HepG2 (cell line): Measurements from ENCODE around the gene EVI5. TPM values are rescaled to one million over a fixed set of nuclear protein-coding genes. Genes with fewer than 3 reads are reported as not detected.

Experiments
- ATAC-seq: fragments of 200-7000 bp; cut with Tn5 transposase; 3 replicates; pipeline ENCODE4 v1.9.1; 2020; ENCODE audit warnings: mild to moderate bottlenecking, moderate library complexity
- BruUV-seq: library from RNA; stranded (reverse); fragments of 400-500 nt; replicated peaks from 2 replicates; lab custom pipeline; 2021; lab: Mats Ljungman, UMichigan
- CTCF ChIA-PET: fragments of 300-600 bp; formaldehyde crosslinking; extraction: SDS; loops from one replicate; lab custom pipeline; 2021; ENCODE audit warnings: low total read pairs, inconsistent platforms, low intra/inter-chr PET ratio; lab: Yijun Ruan, JAX
- POLR2A ChIA-PET: fragments of 350-600 bp; sonication (Branson Sonifier 250); formaldehyde crosslinking; loops from one replicate; lab custom pipeline; 2020; ENCODE audit warnings: antibody characterized with exemption, inconsistent platforms; lab: Yijun Ruan, JAX
- DNase-seq: peaks from one replicate; pipeline ENCODE4 v3.0.0-alpha.2; 2015; ENCODE audit warnings: low spot score
- FAIRE-seq: peaks from 3 replicates; lab custom pipeline; 2011; peaks lifted over from hg19 to GRCh38; lab: Jason Lieb, UNC
- H2AFZ ChIP-seq: one replicate; pipeline ENCODE4 v1.6.1; 2011; ENCODE audit warnings: low read length, inconsistent platforms
- H3K27ac ChIP-seq: fragments of 300-600 bp; 3 replicates; pipeline ENCODE4 v1.8.0; 2011; ENCODE audit warnings: mixed run types, mild to moderate bottlenecking, mixed read lengths, low read length, inconsistent platforms; ENCODE audit not compliant: insufficient read depth; ENCODE audit errors: extremely low read length
- H3K27me3 ChIP-seq, 2 experiments: fragments of 200-600 bp in 1 of 2; 2 replicates in 1 of 2; 3 replicates in 1 of 2; pipeline versions ENCODE4 v1.6.0 to v1.8.0; 2011; ENCODE audit warnings: low read length in 2 of 2, mild to moderate bottlenecking in 2 of 2, moderate library complexity in 2 of 2, inconsistent platforms in 1 of 2; ENCODE audit not compliant: insufficient read depth in 2 of 2, control insufficient read depth in 1 of 2
- H3K36me3 ChIP-seq, 2 experiments: fragments of 200-600 bp in 1 of 2; replicated peaks in 1 of 2; 2 replicates in 1 of 2; 3 replicates in 1 of 2; pipeline versions ENCODE4 v1.5.1 to v1.8.0; 2011; ENCODE audit warnings: low read length in 2 of 2, inconsistent platforms in 1 of 2; ENCODE audit not compliant: insufficient read depth in 2 of 2, control insufficient read depth in 1 of 2
- H3K4me1 ChIP-seq: 2 replicates; pipeline ENCODE4 v1.5.1; 2012; ENCODE audit warnings: low read length, inconsistent platforms; ENCODE audit not compliant: insufficient read depth
- H3K4me2 ChIP-seq: 2 replicates; pipeline ENCODE4 v1.6.0; 2011; ENCODE audit warnings: low read depth, low read length, inconsistent platforms
- H3K4me3 ChIP-seq, 3 experiments: fragments of 200-600 bp in 1 of 3; sonication (generic), shearing (Covaris generic) in 1 of 3; replicated peaks in 1 of 3; 2 replicates each; pipeline ENCODE4 v1.5.1; 2011 to 2016; ENCODE audit warnings: low read length in 3 of 3, inconsistent platforms in 2 of 3, low read depth in 2 of 3, mild to moderate bottlenecking in 2 of 3, control low read depth in 1 of 3, mixed read lengths in 1 of 3; ENCODE audit not compliant: insufficient read depth in 1 of 3
- H3K79me2 ChIP-seq: one replicate; pipeline ENCODE4 v1.6.1; 2011; ENCODE audit warnings: low read length, inconsistent platforms; ENCODE audit not compliant: insufficient read depth
- H3K9ac ChIP-seq: 2 replicates; pipeline ENCODE4 v1.6.0; 2011; ENCODE audit warnings: mild to moderate bottlenecking, low read depth, low read length, inconsistent platforms; ENCODE audit not compliant: insufficient read depth
- H3K9me3 ChIP-seq: 2 replicates; pipeline ENCODE4 v1.5.1; 2012; ENCODE audit warnings: mild to moderate bottlenecking, low read length
- H4K20me1 ChIP-seq: 2 replicates; pipeline ENCODE4 v1.6.0; 2011; ENCODE audit warnings: inconsistent platforms, mild to moderate bottlenecking, low read length, moderate library complexity; ENCODE audit not compliant: insufficient read depth
- CBX5 ChIP-seq: sonication (generic); formaldehyde crosslinking; IDR thresholded peaks from 2 replicates; pipeline ENCODE4 v1.4.0; 2020; ENCODE audit warnings: missing genetic modification reagents, borderline replicate concordance
- ELF4 ChIP-seq: sonication (generic); formaldehyde crosslinking; IDR thresholded peaks from 2 replicates; pipeline ENCODE4 v1.5.0; 2020; ENCODE audit warnings: missing genetic modification reagents, mild to moderate bottlenecking, moderate library complexity, borderline replicate concordance
- GABPB1 ChIP-seq: IDR thresholded peaks from 2 replicates; pipeline ENCODE4 v1.6.1; 2016; ENCODE audit warnings: mild to moderate bottlenecking, missing genetic modification reagents, moderate library complexity, missing compliant biosample characterization
- MEIS1 ChIP-seq: sonication (generic); formaldehyde crosslinking; IDR thresholded peaks from 2 replicates; pipeline ENCODE4 v1.9.0; 2021; ENCODE audit warnings: mild to moderate bottlenecking, missing genetic modification reagents, moderate library complexity, borderline replicate concordance
- MXD3 ChIP-seq: IDR thresholded peaks from 2 replicates; pipeline ENCODE4 v1.6.1; 2016; ENCODE audit warnings: mild to moderate bottlenecking, missing biosample characterization, missing genetic modification reagents
- SIN3A ChIP-seq: IDR thresholded peaks from 2 replicates; pipeline ENCODE4 v1.6.1; 2011; ENCODE audit warnings: low read depth, mild to moderate bottlenecking, control low read depth, low read length, borderline replicate concordance
- SYNCRIP ChIP-seq: fragments of 200-400 bp; formaldehyde crosslinking; IDR thresholded peaks from 2 replicates; pipeline ENCODE4 v1.6.1; 2018; ENCODE audit warnings: mild to moderate bottlenecking, low read depth, low read length; ENCODE audit not compliant: insufficient read depth
- ZBTB8A ChIP-seq: sonication (generic); formaldehyde crosslinking; IDR thresholded peaks from 2 replicates; pipeline ENCODE4 v1.4.0; 2020; ENCODE audit warnings: mild to moderate bottlenecking, low read depth, missing genetic modification reagents, borderline replicate concordance
- ZMYM2 ChIP-seq: sonication (generic); formaldehyde crosslinking; IDR thresholded peaks from 2 replicates; pipeline ENCODE4 v1.8.0; 2022; ENCODE audit warnings: mild to moderate bottlenecking, missing genetic modification reagents
- ZNF24 ChIP-seq: fragments of 450-650 bp; IDR thresholded peaks from 2 replicates; pipeline ENCODE4 v1.6.1; 2017; ENCODE audit warnings: antibody characterized with exemption, mild to moderate bottlenecking
- ZNF496 ChIP-seq: sonication (generic); formaldehyde crosslinking; IDR thresholded peaks from 2 replicates; pipeline ENCODE4 v1.8.1; 2023; ENCODE audit warnings: mild to moderate bottlenecking, moderate library complexity, missing genetic modification reagents; ENCODE audit not compliant: insufficient replicate concordance
- ZNF552 ChIP-seq: sonication (generic); formaldehyde crosslinking; IDR thresholded peaks from 2 replicates; pipeline ENCODE4 v1.9.0; 2022; ENCODE audit warnings: missing genetic modification reagents, mild to moderate bottlenecking, borderline replicate concordance
- ZNF567 ChIP-seq: sonication (generic); formaldehyde crosslinking; IDR thresholded peaks from 2 replicates; pipeline ENCODE4 v1.8.1; 2023; ENCODE audit warnings: mild to moderate bottlenecking, missing genetic modification reagents, borderline replicate concordance
- ZNF607 ChIP-seq: sonication (generic); formaldehyde crosslinking; IDR thresholded peaks from 2 replicates; pipeline ENCODE4 v1.5.1; 2020; ENCODE audit warnings: missing genetic modification reagents, mild to moderate bottlenecking, borderline replicate concordance
- ZNF777 ChIP-seq: sonication (generic); formaldehyde crosslinking; IDR thresholded peaks from 2 replicates; pipeline ENCODE4 v1.4.0; 2020; ENCODE audit warnings: missing genetic modification reagents
- WGBS: methylation state at CpG from one replicate; pipeline ENCODE4 v1.1.6; 2017; ENCODE audit warnings: low lambda C conversion rate; 5-methylcytosine and 5-hydroxymethylcytosine counted together
- in situ Hi-C: cut with HindIII; loops from 2 replicates; pipeline ENCODE4 v1.10.0; 2017; ENCODE audit warnings: low pct_unique_long_range_greater_than_20kb; ENCODE audit not compliant: extremely low pct_ligation_motif_present
- intact Hi-C: fragments of 100-400 bp; cut with micrococcal nuclease; formaldehyde crosslinking; loops from one replicate; pipeline ENCODE4 v1.10.0; 2022; ENCODE audit not compliant: unreplicated experiment
- polyA plus RNA-seq, 8 experiments: library from polyadenylated mRNA; depleted of rRNA in 3 of 8; stranded (reverse) in 7 of 8; unstranded in 1 of 8; fragments of >200 nt; fragmentation: Illumina TruSeq in 4 of 8; extraction: Trizol in 4 of 8; gene quantifications; 2 replicates each; pipeline versions ENCODE4 v1.2.1 to v1.2.3, GENCODE V29; 2011 to 2016; ENCODE audit warnings: low read depth in 4 of 8, missing spikeins in 1 of 8, mixed read lengths in 1 of 8; ENCODE audit not compliant: insufficient read depth in 1 of 8
- total RNA-seq, 5 experiments: library from RNA; depleted of rRNA; stranded (reverse); fragments of >200 nt; fragmentation: Illumina TruSeq; extraction: Trizol; gene quantifications; 2 replicates each; pipeline ENCODE4 v1.2.3, GENCODE V29; 2016; ENCODE audit warnings: low read depth in 1 of 5
- TF ChIP-seq, protein P1 (sequence below): fragments of 450-650 bp; IDR thresholded peaks from 2 replicates; pipeline ENCODE4 v1.6.1; 2016

The EVI5 gene
- total and polyA plus RNA-seq, 2 of the 13 experiments (the other 11 are each of a cell fraction or from before 2014, with no cell fraction given): 4.0 to 12.6 TPM

GRCh38 chr1:92762355-92762754, 22.6 kb downstream of the EVI5 start:
- H3K79me2 ChIP-seq: peaks cover 18% of the 10 kb centered on the region
- H3K36me3 ChIP-seq: no peaks in the 10 kb centered on the region
- no TSS peak for BruUV-seq
- no peak overlapping the region for H2AFZ ChIP-seq
- TF ChIP-seq MXD3 (CRISPR knock-in tag) (no peak), ZNF24 (no peak), ZNF777 (CRISPR knock-in tag) (no peak), ELF4 (no peak), ZBTB8A (CRISPR knock-in tag) (no peak), MEIS1 (CRISPR knock-in tag) (no peak), SYNCRIP (no peak), ZNF496 (CRISPR knock-in tag) (no peak), SIN3A (no peak), ZMYM2 (CRISPR knock-in tag) (no peak), ZNF567 (CRISPR knock-in tag) (no peak), ZNF552 (CRISPR knock-in tag) (no peak), CBX5 (CRISPR knock-in tag) (no peak), GABPB1 (CRISPR knock-in tag) (no peak), ZNF607 (CRISPR knock-in tag) (no peak)
- TF ChIP-seq, protein P1, sequence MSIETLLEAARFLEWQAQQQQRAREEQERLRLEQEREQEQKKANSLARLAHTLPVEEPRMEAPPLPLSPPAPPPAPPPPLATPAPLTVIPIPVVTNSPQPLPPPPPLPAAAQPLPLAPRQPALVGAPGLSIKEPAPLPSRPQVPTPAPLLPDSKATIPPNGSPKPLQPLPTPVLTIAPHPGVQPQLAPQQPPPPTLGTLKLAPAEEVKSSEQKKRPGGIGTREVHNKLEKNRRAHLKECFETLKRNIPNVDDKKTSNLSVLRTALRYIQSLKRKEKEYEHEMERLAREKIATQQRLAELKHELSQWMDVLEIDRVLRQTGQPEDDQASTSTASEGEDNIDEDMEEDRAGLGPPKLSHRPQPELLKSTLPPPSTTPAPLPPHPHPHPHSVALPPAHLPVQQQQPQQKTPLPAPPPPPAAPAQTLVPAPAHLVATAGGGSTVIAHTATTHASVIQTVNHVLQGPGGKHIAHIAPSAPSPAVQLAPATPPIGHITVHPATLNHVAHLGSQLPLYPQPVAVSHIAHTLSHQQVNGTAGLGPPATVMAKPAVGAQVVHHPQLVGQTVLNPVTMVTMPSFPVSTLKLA: no peak
- H3K4me3 ChIP-seq: no peak overlapping the region
- H3K27ac ChIP-seq: no peak overlapping the region
- no peaks in the 10 kb centered on the region for H4K20me1 ChIP-seq
- no peak overlapping the region for H3K9ac ChIP-seq
- 0 out of 2 replicates have a peak, but pooled peaks cover 3% of the 10 kb centered on the region for H3K4me1 ChIP-seq
- no peaks in the 10 kb centered on the region for H3K27me3 ChIP-seq
- intact Hi-C loops: no loop called here
- no peak for ATAC-seq
- WGBS: 90% methylated on average over 1 of the region's 1 CpG
- CTCF ChIA-PET: no interaction called here
- H3K9me3 ChIP-seq: no peaks in the 10 kb centered on the region
- in situ Hi-C loops: no loop called here
- no peak overlapping the region for H3K4me2 ChIP-seq
- no peak for DNase-seq
- POLR2A ChIA-PET: no interaction called here
- FAIRE-seq: no peak
